Dermis microvascular lymphatic vessel endothelial cell (primary cell): ENCODE data around the gene RHBDL1. TPM values are rescaled to one million over a fixed set of nuclear protein-coding genes. Genes with fewer than 3 reads are reported as not detected.
A peak's percentile ranks its signal among the peaks of the same experiment; 100 is the strongest.

ENCODE experiments used
- DNase-seq, 2 donors: peaks; one replicate each; pipeline versions ENCODE4 v3.0.0 to v3.0.0-alpha.2; 2010; ENCODE audit warnings: low read depth in 2 of 2
- total RNA-seq: library from RNA; depleted of rRNA; stranded (reverse); fragments of >200 nt; gene quantifications from 2 replicates; pipeline ENCODE4 v1.2.1, GENCODE V29; 2014

RHBDL1 gene
- total RNA-seq, 1 donor from 2014 or later: 0.13 TPM

DNA sequence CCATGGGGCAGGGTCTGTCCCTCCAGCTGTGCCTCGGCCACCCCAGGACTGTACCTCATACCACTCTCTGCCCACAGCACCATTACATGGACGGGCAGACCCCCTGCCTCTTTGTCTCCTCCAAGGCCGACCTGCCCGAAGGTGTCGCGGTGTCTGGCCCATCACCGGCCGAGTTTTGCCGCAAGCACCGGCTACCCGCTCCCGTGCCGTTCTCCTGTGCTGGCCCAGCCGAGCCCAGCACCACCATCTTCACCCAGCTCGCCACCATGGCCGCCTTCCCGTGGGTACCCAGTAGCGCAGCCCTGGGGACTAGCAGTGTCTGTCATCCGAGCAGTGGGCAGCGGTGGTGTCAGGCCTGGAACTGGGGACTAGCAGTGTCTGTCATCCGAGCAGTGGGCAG, 2.6 kb upstream of the RHBDL1 start:
- DNase-seq: no peak

GRCh38 chr16:673399-673991, 2.0 kb upstream of the RHBDL1 start:
- no peak for DNase-seq

GRCh38 chr16:674214-674881, 1.1 kb upstream of the RHBDL1 start:
- DNase-seq: no peak

DNA sequence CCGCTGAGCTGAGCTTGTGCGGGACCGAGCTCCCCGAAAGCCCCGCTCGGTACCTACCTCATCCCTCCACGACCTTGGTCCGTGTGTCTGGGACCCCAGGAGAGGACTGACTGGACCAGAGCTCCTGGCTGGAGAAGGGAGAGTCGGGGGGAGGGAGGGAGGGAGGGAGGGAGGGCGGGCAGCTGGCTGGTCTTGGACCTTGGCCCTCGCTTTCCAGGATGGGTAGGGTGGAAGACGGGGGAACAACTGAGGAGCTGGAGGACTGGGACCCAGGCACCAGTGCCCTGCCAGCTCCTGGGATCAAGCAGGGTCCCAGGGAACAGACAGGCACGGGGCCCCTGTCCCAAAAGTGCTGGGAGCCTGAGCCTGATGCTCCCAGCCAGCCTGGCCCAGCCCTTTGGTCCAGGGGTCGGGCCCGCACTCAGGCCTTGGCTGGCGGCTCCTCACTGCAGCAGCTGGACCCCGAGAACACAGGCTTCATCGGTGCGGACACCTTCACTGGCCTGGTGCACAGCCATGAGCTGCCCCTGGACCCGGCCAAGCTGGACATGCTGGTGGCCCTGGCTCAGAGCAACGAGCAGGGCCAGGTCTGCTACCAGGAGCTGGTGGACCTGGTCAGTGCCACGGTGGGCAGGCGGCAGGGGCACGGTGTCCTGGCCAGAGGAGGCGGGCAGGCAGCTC, 553 bp downstream of the RHBDL1 start:
- no peak for DNase-seq

DNA sequence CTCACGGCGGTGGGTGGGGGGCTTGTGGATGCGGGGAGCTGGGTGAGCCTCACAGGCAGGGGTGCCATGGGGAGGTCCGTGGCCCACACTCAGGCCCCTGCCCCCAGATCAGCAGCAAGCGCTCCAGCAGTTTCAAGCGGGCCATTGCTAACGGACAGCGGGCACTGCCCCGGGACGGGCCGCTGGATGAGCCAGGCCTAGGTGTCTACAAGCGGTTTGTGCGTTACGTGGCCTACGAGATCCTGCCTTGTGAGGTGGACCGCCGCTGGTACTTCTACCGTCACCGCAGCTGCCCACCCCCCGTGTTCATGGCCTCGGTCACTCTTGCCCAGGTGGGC, 1.1 kb downstream of the RHBDL1 start:
- no peak for DNase-seq

DNA sequence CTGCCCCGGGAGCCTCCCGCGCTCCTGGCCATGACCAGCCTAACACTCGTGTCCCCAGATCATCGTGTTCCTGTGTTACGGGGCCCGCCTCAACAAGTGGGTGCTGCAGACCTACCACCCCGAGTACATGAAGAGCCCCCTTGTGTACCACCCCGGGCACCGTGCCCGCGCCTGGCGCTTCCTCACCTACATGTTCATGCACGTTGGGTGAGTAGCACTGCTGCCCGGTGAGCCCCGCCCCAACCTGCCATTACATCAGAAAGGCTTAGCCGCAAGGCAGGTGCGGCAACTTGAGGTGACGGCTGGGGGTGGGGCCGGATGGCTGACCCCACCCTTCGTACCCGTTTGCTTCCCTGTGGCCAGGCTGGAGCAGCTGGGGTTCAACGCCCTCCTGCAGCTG, 1.4 kb downstream of the RHBDL1 start:
- no peak for DNase-seq

DNA sequence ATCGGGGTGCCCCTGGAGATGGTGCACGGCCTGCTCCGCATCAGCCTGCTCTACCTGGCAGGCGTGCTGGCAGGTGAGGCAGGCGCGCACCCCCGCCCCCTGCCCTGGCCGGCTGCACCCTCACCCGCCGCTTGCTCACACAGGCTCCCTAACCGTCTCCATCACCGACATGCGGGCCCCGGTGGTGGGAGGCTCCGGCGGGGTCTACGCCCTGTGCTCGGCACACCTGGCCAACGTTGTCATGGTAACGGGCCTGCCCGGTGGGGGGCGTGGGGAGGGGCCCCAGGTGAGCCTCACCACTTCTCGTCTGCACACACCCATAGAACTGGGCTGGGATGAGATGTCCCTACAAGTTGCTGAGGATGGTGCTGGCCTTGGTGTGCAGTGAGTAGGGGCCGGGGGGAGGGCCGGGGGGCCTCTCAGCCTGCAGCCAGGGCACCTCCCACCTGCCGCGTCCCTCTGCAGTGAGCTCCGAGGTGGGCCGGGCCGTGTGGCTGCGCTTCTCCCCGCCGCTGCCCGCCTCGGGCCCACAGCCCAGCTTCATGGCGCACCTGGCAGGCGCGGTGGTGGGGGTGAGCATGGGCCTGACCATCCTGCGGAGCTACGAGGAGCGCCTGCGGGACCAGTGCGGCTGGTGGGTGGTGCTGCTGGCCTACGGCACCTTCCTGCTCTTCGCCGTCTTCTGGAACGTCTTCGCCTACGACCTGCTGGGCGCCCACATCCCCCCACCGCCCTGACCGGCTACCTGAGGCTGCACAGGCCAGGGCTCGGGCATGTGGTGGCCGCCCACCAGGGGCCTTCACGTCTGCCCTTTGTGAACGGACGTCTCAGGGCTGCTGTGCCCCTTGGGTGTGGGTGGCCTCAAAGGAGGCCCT, 2.1 kb downstream of the RHBDL1 start:
- no peak for DNase-seq

GRCh38 chr16:678209-678857, 2.9 kb downstream of the RHBDL1 start:
- no peak for DNase-seq

DNA sequence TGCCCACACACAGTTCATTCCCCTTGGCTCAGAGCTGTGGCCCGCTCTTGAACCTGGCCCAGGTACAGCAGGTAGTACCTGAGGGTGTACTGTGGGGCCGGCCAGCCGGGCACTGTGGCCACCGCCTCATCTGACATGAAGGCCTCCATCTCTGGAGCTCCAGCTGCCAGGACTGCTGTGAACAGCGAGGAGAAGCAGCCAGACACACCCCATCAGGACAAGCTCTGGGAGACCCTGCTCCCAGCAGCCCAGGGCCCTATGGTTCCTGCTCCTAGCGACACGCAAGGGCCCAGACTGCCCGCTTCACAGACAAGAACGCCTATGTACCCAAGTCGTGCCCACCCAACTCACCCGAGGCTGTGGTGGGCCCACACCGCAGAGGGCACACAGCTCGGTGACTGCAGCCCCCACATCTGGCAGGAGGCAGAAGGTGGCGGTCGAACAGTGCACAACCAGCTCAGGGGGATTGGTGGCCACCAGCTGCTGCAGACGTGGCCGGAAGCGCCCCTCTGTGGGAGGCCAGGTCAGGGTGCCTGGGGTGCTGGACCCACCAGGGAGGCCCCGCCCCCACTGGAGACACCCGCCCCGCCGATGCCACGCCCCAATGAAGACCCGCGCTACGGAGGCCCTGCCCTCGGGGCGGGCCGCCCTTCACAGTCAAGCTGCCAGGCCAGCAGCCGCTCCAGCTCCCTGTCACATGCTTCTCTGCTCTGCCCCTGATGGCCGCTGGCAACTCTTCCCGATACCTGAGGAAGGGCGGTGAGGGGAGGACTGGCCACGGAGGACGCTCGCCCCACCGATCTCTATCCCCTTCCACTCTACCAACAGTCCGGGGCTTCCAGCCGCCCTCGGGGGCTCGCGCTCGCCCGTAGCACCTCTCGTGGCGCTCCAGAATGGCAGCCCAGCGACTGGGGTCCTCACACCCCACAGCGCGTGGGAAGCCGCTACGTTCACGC, 3.7 kb downstream of the RHBDL1 start:
- peak; percentile 30 to 62 for DNase-seq

DNA sequence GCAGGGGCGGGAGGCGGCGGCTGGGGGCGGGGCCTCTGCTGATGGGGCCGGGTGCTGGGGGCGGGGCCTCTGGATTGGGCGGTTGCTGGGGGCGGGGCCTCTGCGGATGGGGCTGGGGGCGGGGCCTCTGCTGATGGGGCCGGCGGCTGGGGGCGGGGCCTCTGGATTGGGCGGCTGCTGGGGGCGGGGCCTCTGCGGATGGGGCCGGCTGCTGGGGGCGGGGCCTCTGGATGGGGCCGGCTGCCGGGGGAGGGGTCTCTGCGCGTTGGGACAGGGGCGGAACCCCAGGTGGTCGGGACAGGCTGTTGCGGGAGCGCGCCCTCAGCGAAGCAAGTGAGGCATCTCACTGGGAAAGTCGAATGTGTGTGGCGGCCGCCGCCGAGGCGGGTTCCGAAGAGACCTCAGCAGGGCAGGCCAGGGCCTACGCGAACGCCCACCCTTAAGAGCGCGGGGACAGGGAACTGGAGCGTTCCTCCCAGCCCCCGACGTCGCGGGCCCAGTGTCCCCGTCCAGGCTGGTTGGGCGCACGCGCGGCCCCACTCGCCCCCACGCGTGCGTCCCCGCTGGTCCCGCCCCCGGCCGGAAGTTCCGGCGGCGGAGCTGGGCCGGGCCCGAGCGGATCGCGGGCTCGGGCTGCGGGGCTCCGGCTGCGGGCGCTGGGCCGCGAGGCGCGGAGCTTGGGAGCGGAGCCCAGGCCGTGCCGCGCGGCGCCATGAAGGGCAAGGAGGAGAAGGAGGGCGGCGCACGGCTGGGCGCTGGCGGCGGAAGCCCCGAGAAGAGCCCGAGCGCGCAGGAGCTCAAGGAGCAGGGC, 4.5 kb downstream of the RHBDL1 start, which contains the start of gene STUB1:
TSS of gene STUB1 (plus strand) at position 597 of the 811 bp plus-strand sequence. CDS start at position 713, 116 bp downstream.
- DNase-seq: peak; percentile 60 to 91

DNA sequence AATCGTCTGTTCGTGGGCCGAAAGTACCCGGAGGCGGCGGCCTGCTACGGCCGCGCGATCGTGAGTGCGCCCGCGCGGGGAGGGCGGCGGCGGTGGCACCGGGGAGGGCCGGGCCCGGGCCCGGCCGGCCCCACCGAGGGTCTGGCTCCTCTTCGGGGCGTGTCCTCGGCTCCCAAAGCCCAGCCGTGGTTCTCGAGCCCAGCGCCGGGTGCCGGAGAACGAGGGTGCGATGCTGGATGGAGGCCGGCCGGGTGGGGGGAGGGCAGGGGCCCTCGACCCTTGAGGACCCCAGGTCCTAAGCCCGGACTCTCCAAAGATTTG, 5.1 kb downstream of the RHBDL1 start:
- no peak for DNase-seq

DNA sequence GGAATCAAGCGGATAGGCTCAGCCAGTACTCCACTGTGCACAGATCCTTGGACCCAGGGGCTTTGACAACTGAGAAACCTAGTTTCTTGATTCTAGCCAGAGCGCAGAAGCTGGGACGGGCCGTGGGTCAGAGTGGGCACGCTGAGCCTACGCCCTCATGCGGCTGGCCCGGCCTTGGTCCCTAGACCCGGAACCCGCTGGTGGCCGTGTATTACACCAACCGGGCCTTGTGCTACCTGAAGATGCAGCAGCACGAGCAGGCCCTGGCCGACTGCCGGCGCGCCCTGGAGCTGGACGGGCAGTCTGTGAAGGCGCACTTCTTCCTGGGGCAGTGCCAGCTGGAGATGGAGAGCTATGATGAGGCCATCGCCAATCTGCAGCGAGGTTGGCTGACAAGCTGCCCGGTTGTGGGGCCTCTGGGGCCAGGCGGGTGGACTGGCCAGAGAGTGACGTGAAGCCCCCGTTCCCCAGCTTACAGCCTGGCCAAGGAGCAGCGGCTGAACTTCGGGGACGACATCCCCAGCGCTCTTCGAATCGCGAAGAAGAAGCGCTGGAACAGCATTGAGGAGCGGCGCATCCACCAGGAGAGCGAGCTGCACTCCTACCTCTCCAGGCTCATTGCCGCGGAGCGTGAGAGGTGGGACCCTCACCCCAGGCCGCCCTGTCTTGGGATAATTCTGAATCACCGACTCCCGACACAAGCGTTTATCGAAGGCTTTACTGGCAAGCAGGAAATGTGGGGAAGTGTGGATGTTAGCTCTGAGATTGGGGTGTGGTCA, 5.7 kb downstream of the RHBDL1 start:
- DNase-seq: peak in 1 of 2 donors; percentile 49

GRCh38 chr16:681746-682427, 6.4 kb downstream of the RHBDL1 start:
- DNase-seq: no peak

DNA sequence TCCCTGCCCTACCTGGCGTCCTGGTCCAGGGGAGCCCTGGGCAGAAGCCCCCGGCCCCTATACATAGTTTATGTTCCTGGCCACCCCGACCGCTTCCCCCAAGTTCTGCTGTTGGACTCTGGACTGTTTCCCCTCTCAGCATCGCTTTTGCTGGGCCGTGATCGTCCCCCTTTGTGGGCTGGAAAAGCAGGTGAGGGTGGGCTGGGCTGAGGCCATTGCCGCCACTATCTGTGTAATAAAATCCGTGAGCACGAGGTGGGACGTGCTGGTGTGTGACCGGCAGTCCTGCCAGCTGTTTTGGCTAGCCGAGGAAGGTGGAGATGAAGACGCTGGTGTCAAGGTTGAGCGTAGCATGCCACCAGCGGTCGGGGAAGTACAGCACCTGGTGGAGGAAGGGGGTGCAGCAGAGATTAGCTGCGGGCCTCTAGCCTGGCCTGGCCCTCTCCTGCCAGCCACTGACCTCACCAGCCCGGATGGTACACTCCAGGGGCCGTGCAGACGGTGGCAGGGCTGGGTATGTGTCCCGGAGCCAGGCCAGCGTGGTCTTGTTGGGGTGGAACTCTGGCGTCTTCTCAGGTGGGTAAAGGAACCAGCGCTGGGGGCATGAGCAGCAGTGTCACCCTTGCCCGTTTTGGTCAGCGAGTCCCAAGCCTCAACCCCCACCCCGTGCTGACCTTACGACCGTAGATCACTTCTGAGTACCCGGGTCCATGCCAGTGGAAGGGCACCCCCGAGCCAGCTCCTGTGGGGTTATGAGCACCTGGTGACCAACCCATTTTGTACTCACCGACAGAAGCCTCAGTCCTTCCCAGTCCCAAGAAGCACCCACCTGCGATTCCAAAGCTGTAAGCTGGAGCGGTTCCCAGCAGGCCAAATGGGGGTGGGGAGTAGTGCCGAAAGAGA, 7.3 kb downstream of the RHBDL1 start:
- no peak for DNase-seq

DNA sequence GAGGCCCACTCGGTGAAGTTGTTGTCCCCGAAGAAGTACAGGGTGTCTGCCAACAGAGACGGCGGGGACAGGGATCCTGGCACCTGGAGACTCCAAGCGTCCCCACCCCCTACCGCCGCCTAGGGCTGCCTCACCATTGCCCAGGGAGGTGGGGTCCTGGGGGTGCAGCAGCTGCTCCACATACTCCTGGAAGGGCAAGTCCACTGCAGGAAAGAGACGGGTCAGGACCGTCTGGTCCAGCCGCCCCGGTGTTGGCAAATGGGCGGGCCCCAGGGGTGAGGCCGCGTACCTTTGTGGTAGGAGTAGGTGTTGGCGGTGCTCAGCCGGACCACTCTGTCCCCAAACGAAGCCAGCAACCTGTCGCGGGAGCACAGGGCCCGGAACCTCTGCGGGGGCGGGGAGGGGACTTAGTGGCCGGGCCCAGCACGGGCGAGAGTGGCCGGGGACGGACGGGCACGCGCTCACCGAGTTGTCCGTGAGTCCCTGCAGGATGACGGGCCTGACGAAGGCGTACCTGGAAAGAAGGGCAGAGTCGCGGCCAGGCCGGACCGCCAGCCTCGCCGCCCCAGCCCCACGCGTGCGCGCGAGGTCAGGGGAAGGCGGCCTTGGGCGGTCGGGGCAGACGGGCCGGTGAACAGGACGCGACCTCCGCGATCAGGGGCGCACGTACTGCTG, 8.1 kb downstream of the RHBDL1 start:
- no peak for DNase-seq

- DNase-seq: peak; percentile 57 to 89
These were observed 8.8 kb downstream of the RHBDL1 start, which contains the start of gene JMJD8 for GRCh38 chr16:684071-684794. TSS of gene JMJD8 (minus strand) at chr16:684334. CDS start at chr16:684319, 15 bp downstream.
